Measurements from ENCODE around the gene DENND4C.
"Not testable (repeated sequence)": the region's sequence is repeated elsewhere in the genome, so short reads cannot be mapped to it uniquely, and the experiment has no call there.

DENND4C gene

DNA sequence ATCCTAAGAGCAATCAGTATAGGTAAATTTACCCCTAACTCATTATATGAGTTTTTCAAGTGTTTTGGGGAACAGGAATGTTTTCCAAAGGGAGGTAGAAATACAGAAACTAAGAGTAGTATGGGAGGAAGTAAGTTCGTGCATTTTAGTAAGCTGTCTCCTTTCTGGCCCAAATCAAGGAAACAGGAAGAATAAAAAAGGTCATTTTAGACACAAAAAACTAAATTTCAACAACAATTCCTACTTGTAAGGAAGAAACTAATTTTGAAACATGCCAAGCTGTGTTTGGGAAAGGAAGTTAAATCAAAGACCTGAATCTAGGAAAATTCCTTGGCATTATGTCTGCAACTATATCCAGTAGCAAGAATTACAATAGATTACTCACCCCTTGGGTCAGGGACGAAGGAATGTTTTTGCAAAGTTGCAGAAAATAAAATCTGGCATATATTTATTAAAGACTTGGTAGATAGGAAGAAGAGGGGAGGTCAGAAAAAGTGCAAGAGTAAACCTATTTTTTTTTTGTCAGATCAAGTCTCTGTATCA is 156.1 kb downstream of the DENND4C start:
- Histone ChIP-seq H3K27me3 (ENCODE audit: control insufficient read depth, insufficient read depth, low read length) (no peaks in the 10 kb centered on the region), H3K36me3 (ENCODE audit: control insufficient read depth, insufficient read depth, low read length) (no peaks in the 10 kb centered on the region), H3K4me1 (ENCODE audit: control insufficient read depth, insufficient read depth, low read length) (no peaks in the 10 kb centered on the region), H3K27ac (ENCODE audit: low read depth, low read length) (no peak overlapping the region), H3K4me3 (ENCODE audit: low read depth, low read length) (no peak overlapping the region), H3K9me3 (ENCODE audit: control insufficient read depth, insufficient read depth, low read length) (no peaks in the 10 kb centered on the region), H3K9ac (ENCODE audit: low read depth, low read length) (no peak overlapping the region)

DNA sequence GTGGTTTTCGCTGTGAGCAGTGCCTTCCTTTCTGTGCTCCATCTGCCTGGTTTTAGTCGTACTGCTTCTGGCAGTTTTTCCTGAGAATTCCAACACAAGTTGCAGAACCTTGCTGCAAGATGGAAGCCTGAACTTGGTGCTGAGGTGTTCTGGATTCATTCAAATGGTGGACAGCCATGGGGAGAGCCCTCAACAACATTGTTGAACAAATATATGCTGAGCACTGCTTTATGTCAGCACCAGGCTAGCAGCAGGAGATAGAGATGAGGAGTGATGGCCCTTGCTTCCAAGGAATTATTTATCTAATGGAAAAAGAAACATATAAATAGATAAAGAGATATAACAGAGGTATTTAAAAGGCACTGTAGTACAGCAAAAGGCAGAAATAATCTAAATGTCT is 156.8 kb downstream of the DENND4C start:
- Histone ChIP-seq H3K4me1 (ENCODE audit: control insufficient read depth, insufficient read depth, low read length) (no peaks in the 10 kb centered on the region), H3K9me3 (ENCODE audit: control insufficient read depth, insufficient read depth, low read length) (no peaks in the 10 kb centered on the region), H3K36me3 (ENCODE audit: control insufficient read depth, insufficient read depth, low read length) (no peaks in the 10 kb centered on the region), H3K27me3 (ENCODE audit: control insufficient read depth, insufficient read depth, low read length) (no peaks in the 10 kb centered on the region), H3K4me3 (ENCODE audit: low read depth, low read length) (no peak overlapping the region), H3K27ac (ENCODE audit: low read depth, low read length) (no peak overlapping the region), H3K9ac (ENCODE audit: low read depth, low read length) (no peak overlapping the region)

DNA sequence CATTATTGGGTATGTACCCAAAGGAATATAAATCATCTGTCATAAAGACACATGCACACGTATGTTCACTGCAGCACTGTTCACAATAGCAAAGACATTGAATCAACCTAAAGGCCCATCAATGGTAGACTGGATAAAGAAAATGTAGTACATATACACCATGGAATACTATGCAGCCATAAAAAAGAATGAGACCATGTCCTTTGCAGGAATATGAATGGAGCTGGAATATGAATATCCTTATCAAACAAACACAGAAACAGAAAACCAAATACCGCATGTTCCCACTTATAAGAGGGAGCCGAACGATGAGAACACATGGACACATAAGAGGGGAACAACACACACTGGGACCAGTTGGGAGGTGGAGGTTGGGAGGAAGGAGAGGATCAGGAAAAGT is 159.0 kb downstream of the DENND4C start:
- not testable (repeated sequence) for H3K4me1 ChIP-seq (ENCODE audit: control insufficient read depth, insufficient read depth, low read length); H3K9me3 ChIP-seq (ENCODE audit: control insufficient read depth, insufficient read depth, low read length); H3K36me3 ChIP-seq (ENCODE audit: control insufficient read depth, insufficient read depth, low read length); H3K27me3 ChIP-seq (ENCODE audit: control insufficient read depth, insufficient read depth, low read length); H3K27ac ChIP-seq (ENCODE audit: low read depth, low read length); H3K9ac ChIP-seq (ENCODE audit: low read depth, low read length); H3K4me3 ChIP-seq (ENCODE audit: low read depth, low read length)

DNA sequence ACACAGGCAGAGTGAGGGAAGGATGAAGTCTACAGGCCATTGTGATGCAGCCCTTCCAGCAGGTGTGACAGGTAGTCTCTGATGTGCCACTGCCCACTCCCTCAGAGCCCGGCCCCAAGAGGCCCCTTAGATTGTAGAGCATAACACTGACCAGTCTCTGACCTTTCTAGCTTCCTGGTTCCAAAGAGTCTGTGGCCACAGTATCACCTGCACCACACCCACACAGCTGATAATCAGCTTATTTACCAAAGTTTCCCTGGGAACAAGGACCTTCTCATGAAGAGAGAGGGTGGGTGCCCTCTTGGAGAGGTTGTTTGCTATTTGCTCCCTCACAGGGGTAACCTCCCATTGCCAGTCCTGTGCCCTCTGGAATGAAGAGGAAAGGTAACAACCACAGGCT is 167.4 kb downstream of the DENND4C start:
- Histone ChIP-seq H3K4me1 (ENCODE audit: control insufficient read depth, insufficient read depth, low read length) (no peaks in the 10 kb centered on the region), H3K4me3 (ENCODE audit: low read depth, low read length) (no peak overlapping the region), H3K36me3 (ENCODE audit: control insufficient read depth, insufficient read depth, low read length) (no peaks in the 10 kb centered on the region), H3K27me3 (ENCODE audit: control insufficient read depth, insufficient read depth, low read length) (no peaks in the 10 kb centered on the region), H3K9me3 (ENCODE audit: control insufficient read depth, insufficient read depth, low read length) (0 out of 2 replicates have a peak, but pooled peaks cover under 1% of the 10 kb centered on the region), H3K27ac (ENCODE audit: low read depth, low read length) (no peak overlapping the region), H3K9ac (ENCODE audit: low read depth, low read length) (no peak overlapping the region)

DNA sequence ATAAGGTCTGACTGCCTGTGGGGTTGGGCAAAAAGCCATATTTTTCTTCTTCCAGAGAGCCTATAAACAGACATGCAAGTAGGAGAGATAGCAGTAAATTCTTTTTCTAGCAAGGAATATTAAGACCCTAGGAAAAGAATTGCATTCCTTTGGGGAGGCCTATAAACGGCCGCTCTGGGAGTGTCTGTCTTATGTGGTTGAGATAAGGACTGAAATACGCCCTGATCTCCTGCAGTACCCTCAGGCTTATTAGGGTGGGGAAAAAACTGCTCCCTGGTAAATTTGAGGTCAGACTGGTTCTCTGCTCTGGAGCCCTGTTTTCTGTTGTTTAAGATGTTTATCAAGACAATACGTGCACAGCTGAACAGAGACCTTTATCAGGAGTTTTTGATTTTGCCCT is 172.7 kb downstream of the DENND4C start:
- H3K27ac ChIP-seq (ENCODE audit: low read depth, low read length); H3K9ac ChIP-seq (ENCODE audit: low read depth, low read length): not testable (repeated sequence)

DNA sequence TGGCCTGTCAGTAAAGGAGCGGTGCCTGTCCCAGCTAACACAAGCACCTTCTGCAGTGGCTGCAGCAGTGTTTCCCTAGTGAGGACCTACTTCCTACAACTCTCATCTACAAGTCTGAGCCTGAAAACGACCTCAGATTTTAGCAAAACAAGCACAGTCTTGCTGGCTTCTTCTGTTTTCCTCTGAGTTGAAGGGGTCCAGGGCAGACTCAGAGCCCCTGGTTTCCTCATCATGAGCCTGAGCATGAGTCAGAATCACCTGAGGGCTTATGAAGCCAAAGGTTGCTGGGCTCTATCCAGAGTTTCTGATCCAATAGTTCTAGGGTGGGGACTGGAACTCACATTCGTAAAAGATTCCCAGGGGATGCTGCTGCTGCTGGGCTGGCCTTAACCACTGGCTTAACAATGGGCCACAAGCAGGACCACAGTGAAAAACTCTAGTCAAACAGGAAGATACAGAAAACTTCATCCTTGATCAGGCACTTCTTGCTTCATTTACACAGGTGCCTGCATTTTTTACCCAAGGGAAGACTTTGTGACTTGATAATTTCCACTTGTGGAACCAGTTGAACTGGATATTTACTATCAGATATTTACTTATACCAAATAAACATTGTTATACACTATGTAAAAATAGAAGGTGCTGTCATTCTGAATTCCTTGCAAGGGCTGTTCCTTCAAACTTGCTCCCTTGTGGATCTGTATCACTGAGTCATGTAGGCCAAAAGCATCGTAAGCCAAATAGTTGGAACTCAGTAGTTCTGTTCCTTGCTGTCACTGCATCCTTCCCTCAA is 174.0 kb downstream of the DENND4C start:
- H3K27ac ChIP-seq (ENCODE audit: low read depth, low read length) = no peak overlapping the region
- peaks cover 5% of the 10 kb centered on the region; the same call in 1 of the 2 replicates for H3K4me1 ChIP-seq (ENCODE audit: control insufficient read depth, insufficient read depth, low read length)
- H3K9ac ChIP-seq (ENCODE audit: low read depth, low read length) = no peak overlapping the region
- no peaks in the 10 kb centered on the region for H3K36me3 ChIP-seq (ENCODE audit: control insufficient read depth, insufficient read depth, low read length)
- H3K9me3 ChIP-seq (ENCODE audit: control insufficient read depth, insufficient read depth, low read length) = peaks cover 5% of the 10 kb centered on the region; the same call in 1 of the 2 replicates
- no peak overlapping the region for H3K4me3 ChIP-seq (ENCODE audit: low read depth, low read length)
- peaks cover 11% of the 10 kb centered on the region for H3K27me3 ChIP-seq (ENCODE audit: control insufficient read depth, insufficient read depth, low read length)

More for the DNA sequence above, 172.7 kb downstream of the DENND4C start:
- not testable (repeated sequence) for H3K9me3 ChIP-seq (ENCODE audit: control insufficient read depth, insufficient read depth, low read length); H3K4me1 ChIP-seq (ENCODE audit: control insufficient read depth, insufficient read depth, low read length); H3K4me3 ChIP-seq (ENCODE audit: low read depth, low read length); H3K36me3 ChIP-seq (ENCODE audit: control insufficient read depth, insufficient read depth, low read length); H3K27me3 ChIP-seq (ENCODE audit: control insufficient read depth, insufficient read depth, low read length)

DNA sequence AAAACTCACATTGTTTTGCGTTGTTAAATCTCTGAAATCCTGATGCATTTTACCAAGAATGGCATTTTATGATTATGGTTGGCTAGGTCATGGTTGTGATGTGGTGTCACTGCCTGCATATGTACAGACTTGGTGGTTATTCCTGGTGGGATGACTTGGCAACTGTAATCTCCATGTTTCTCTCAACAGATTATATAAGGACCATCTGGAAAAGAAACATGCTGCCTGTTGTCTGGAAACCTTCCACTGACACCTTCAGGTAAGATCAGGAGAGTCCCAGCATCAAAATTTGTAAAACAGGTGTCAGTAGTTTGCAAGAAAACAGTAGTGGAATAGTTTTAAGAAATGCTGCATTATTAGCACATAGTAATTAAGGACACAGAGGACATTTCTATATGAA is 175.3 kb downstream of the DENND4C start:
- Histone ChIP-seq H3K36me3 (ENCODE audit: control insufficient read depth, insufficient read depth, low read length) (no peaks in the 10 kb centered on the region), H3K4me1 (ENCODE audit: control insufficient read depth, insufficient read depth, low read length) (peaks cover 10% of the 10 kb centered on the region; the same call in 1 of the 2 replicates), H3K27ac (ENCODE audit: low read depth, low read length) (no peak overlapping the region), H3K9ac (ENCODE audit: low read depth, low read length) (no peak overlapping the region), H3K9me3 (ENCODE audit: control insufficient read depth, insufficient read depth, low read length) (peaks cover 5% of the 10 kb centered on the region; the same call in 1 of the 2 replicates), H3K27me3 (ENCODE audit: control insufficient read depth, insufficient read depth, low read length) (peaks cover 17% of the 10 kb centered on the region), H3K4me3 (ENCODE audit: low read depth, low read length) (no peak overlapping the region)

DNA sequence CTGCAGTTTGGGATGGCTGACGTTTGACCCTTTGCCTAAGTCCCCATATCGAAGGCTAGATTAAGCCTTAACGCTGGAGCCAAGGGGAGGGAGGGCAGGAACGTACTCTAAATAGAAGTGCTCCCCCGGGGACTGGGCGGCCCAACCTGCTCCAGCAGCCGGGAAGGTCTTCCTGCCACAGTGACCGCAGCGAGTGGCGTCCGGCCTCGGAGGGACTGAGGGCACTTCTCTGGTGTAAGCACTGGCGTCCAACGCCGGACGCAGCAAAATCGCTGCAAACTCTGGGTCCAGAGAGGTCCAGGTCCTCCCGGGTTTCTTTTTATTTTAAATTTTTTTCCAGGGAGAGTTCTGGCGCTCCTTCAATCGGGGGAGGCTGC is 177.8 kb downstream of the DENND4C start:
- Histone ChIP-seq H3K4me1 (ENCODE audit: control insufficient read depth, insufficient read depth, low read length) (peaks cover 10% of the 10 kb centered on the region; the same call in 1 of the 2 replicates), H3K9me3 (ENCODE audit: control insufficient read depth, insufficient read depth, low read length) (no peaks in the 10 kb centered on the region), H3K9ac (ENCODE audit: low read depth, low read length) (no peak overlapping the region), H3K36me3 (ENCODE audit: control insufficient read depth, insufficient read depth, low read length) (0 out of 2 replicates have a peak, but pooled peaks cover 7% of the 10 kb centered on the region), H3K27me3 (ENCODE audit: control insufficient read depth, insufficient read depth, low read length) (peaks cover 17% of the 10 kb centered on the region), H3K4me3 (ENCODE audit: low read depth, low read length) (peak overlapping the region; percentile 77), H3K27ac (ENCODE audit: low read depth, low read length) (peak overlapping the region; percentile 92)

DNA sequence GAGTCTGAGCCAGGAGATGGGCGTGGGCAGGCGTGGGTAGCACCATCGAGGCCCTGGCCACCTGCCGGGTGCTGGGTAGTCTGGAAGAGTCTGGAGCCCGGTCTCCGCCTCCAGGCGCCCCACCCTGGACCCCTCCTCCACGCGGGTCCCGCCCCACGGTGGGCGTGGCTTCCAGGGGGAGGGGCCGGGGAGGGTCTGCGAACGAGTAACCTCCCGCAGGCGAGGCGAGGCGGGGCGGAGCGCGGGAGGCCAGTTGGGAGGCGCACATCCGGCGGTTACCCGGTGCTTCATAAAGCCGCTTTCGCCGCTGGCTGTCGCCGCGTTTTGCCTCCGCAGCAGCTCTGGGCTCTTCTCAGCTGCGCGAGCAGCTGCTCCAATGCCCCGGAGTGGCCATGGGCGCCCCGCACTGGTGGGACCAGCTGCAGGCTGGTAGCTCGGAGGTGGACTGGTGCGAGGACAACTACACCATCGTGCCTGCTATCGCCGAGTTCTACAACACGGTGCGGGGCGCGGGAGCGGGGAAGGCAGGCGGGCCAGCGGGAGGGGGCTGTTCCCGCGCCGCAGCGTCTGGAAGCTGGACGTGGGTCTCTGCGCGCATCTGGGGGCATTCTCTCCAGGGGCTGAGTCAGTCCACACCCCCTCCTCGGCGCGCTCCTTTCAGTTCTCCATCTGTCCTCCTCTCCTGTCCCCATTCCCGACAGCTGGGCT is 178.4 kb downstream of the DENND4C start, which contains the start of gene ACER2:
Gene ACER2 (plus strand): TSS at position 317 of the 708 bp plus-strand sequence. CDS start 76 bp downstream, at position 393.
- 0 out of 2 replicates have a peak, but pooled peaks cover 7% of the 10 kb centered on the region for H3K36me3 ChIP-seq (ENCODE audit: control insufficient read depth, insufficient read depth, low read length)
- peak within 1 kb of the TSS; percentile 92 for H3K27ac ChIP-seq (ENCODE audit: low read depth, low read length)
- peaks cover 17% of the 10 kb centered on the region for H3K27me3 ChIP-seq (ENCODE audit: control insufficient read depth, insufficient read depth, low read length)
- H3K4me1 ChIP-seq (ENCODE audit: control insufficient read depth, insufficient read depth, low read length) = peaks cover 15% of the 10 kb centered on the region
- no peaks in the 10 kb centered on the region for H3K9me3 ChIP-seq (ENCODE audit: control insufficient read depth, insufficient read depth, low read length)
- peak within 1 kb of the TSS; percentile 65 for H3K9ac ChIP-seq (ENCODE audit: low read depth, low read length)
- peak within 1 kb of the TSS; percentile 77 for H3K4me3 ChIP-seq (ENCODE audit: low read depth, low read length)

DNA sequence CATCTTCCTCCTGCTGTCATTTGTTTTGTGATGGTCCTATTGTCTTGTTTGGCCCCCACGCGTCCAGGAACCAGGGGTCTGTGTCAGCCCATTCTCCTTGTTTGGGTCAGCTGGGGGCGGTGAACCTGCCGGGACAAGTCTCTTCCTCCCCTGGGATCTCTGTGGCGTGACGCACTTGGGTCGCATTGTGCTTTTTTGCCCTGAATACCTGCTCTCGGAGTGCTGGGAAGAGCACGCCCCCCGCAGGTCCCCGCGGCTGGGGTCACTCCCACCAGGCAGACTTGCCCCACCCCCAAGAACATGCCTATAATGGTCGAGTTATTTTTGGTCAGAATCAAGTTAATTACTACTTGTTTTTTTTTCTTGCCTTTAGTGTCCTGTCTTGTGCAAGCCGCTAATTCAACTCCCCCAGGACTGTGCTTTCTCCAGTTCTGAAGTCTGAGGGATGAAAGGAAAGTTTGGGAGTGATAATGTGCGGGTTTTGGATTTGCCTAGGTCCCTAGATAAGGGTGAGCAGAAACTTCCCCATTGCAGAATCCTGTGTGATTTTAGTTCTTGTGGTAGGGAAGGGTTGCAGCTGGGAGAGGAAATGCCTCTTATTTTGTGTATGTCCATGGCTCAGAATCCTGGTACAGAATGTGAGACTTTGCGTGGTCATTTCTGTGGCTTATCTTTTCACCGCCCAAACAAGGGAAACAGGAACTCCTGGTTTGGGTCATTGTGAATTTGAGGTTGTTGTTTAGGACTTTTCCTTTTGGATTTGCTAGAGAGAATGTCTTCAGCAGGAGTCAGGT is 179.1 kb downstream of the DENND4C start:
- Histone ChIP-seq H3K36me3 (ENCODE audit: control insufficient read depth, insufficient read depth, low read length) (0 out of 2 replicates have a peak, but pooled peaks cover 7% of the 10 kb centered on the region), H3K27me3 (ENCODE audit: control insufficient read depth, insufficient read depth, low read length) (peaks cover 17% of the 10 kb centered on the region), H3K27ac (ENCODE audit: low read depth, low read length) (peak overlapping the region; percentile 92), H3K9ac (ENCODE audit: low read depth, low read length) (peak overlapping the region; percentile 65), H3K9me3 (ENCODE audit: control insufficient read depth, insufficient read depth, low read length) (no peaks in the 10 kb centered on the region), H3K4me3 (ENCODE audit: low read depth, low read length) (peak overlapping the region; percentile 77), H3K4me1 (ENCODE audit: control insufficient read depth, insufficient read depth, low read length) (peaks cover 19% of the 10 kb centered on the region)

All from HUES48 (cell line).